Spinal cord (tissue), 10 donors: Measurements from ENCODE around the gene TTF1. TPM values are rescaled to one million over a fixed set of nuclear protein-coding genes. Genes with fewer than 3 reads are reported as not detected.

Experiments
- DNase-seq, 6 donors: peaks; one replicate each; pipeline versions ENCODE4 v3.0.0 to v3.0.0-alpha.2; 2013 to 2015; ENCODE audit warnings: low spot score in 6 of 6, low read depth in 4 of 6
- H3K27ac ChIP-seq: one replicate; pipeline ENCODE4 v1.5.1; 2013; ENCODE audit warnings: low read depth, low read length, control low read depth
- H3K27me3 ChIP-seq: one replicate; pipeline ENCODE4 v1.6.1; 2013; ENCODE audit warnings: low read length; ENCODE audit not compliant: control insufficient read depth, insufficient read depth
- H3K36me3 ChIP-seq: one replicate; pipeline ENCODE4 v1.6.1; 2013; ENCODE audit warnings: low read length; ENCODE audit not compliant: control insufficient read depth, insufficient read depth
- H3K4me1 ChIP-seq: one replicate; pipeline ENCODE4 v1.6.1; 2013; ENCODE audit warnings: low read length; ENCODE audit not compliant: control insufficient read depth, insufficient read depth
- H3K4me3 ChIP-seq: one replicate; pipeline ENCODE4 v1.5.1; 2013; ENCODE audit warnings: low read depth, low read length, control low read depth
- H3K9me3 ChIP-seq: one replicate; pipeline ENCODE4 v1.6.1; 2013; ENCODE audit warnings: low read length; ENCODE audit not compliant: control insufficient read depth, insufficient read depth
- WGBS: methylation state at CpG from one replicate; pipeline ENCODE4 v1.1.5; 2013; ENCODE audit warnings: missing lambda C conversion rate; ENCODE audit not compliant: insufficient coverage; 5-methylcytosine and 5-hydroxymethylcytosine counted together
- long read RNA-seq, 4 donors: transcript quantifications; one replicate each; lab custom pipeline, GENCODE V29; 2026
- polyA plus RNA-seq, 2 donors: library from polyadenylated mRNA; unstranded; fragments of 120-200 nt; gene quantifications; one replicate each; pipeline ENCODE4 v1.2.1, GENCODE V29; 2013; ENCODE audit not compliant: insufficient read length in 2 of 2
- total RNA-seq, 2 donors: library from RNA; depleted of rRNA in 1 of 2; stranded (reverse); fragments of 120-200 nt in 1 of 2; fragments of >200 nt in 1 of 2; gene quantifications; one replicate each; pipeline versions ENCODE4 v1.2.3 to v1.2.4, GENCODE V29; 2013 to 2014
- donor health status: healthy.

TTF1 gene
- total RNA-seq (10 to 100 TPM; 11.1 to 14.5 TPM), polyA plus RNA-seq (10 to 100 TPM; 12.3 to 13.0 TPM)
- long read RNA-seq, donor 1, partial matches to known transcripts = 0 of 2 reads
- long read RNA-seq, donor 1, other reads (novel, unspliced or antisense) = 0 of 2 reads
- long read RNA-seq, donor 2 = 0 reads
- long read RNA-seq, donor 3, partial matches to known transcripts = 0 of 1 reads
- long read RNA-seq, donor 3, other reads (novel, unspliced or antisense) = 0 of 1 reads
- long read RNA-seq, donor 4 = 0 reads

GRCh38 chr9:132406554-132407122, at the start of gene TTF1:
TTF1 (minus strand) TSS chr9:132406840; CDS start chr9:132402821, 4,019 bp downstream.
- no peak within 1 kb of the TSS for H3K27ac ChIP-seq
- peaks cover 30% of the 10 kb centered on the region for H3K4me1 ChIP-seq
- H3K27me3 ChIP-seq = peaks cover 26% of the 10 kb centered on the region
- H3K36me3 ChIP-seq = peaks cover 12% of the 10 kb centered on the region
- H3K9me3 ChIP-seq = no peaks in the 10 kb centered on the region
- H3K4me3 ChIP-seq = peak within 1 kb of the TSS; percentile 75
- peak; percentile 77 to 97 (median 86) for DNase-seq
- WGBS = 0% methylated on average over 7 of the region's 33 CpGs

GRCh38 chr9:132456241-132456640, 49.6 kb upstream of the TTF1 start:
- no peak for DNase-seq
- H3K4me3 ChIP-seq = no peak overlapping the region
- WGBS = 82% methylated on average over 6 of the region's 8 CpGs
- no peaks in the 10 kb centered on the region for H3K36me3 ChIP-seq
- no peak overlapping the region for H3K27ac ChIP-seq
- H3K27me3 ChIP-seq = no peaks in the 10 kb centered on the region
- peaks cover 12% of the 10 kb centered on the region for H3K4me1 ChIP-seq
- H3K9me3 ChIP-seq = no peaks in the 10 kb centered on the region

- Histone ChIP-seq H3K27ac (no peak overlapping the region), H3K4me3 (no peak overlapping the region), H3K9me3 (no peaks in the 10 kb centered on the region), H3K27me3 (no peaks in the 10 kb centered on the region), H3K36me3 (no peaks in the 10 kb centered on the region), H3K4me1 (no peaks in the 10 kb centered on the region)
- DNase-seq = no peak
- 81% methylated on average over 4 of the region's 10 CpGs for WGBS
Measured at GRCh38 chr9:132451276-132451675, 44.6 kb upstream of the TTF1 start.

GRCh38 chr9:132447902-132448301, 41.3 kb upstream of the TTF1 start:
- peaks cover 7% of the 10 kb centered on the region for H3K4me1 ChIP-seq
- no peak overlapping the region for H3K4me3 ChIP-seq
- H3K36me3 ChIP-seq = no peaks in the 10 kb centered on the region
- no peaks in the 10 kb centered on the region for H3K27me3 ChIP-seq
- no peak overlapping the region for H3K27ac ChIP-seq
- DNase-seq = peak in 1 of 6 donors; percentile 74
- no peaks in the 10 kb centered on the region for H3K9me3 ChIP-seq
- 60% methylated on average over 1 of the region's 4 CpGs for WGBS

DNA sequence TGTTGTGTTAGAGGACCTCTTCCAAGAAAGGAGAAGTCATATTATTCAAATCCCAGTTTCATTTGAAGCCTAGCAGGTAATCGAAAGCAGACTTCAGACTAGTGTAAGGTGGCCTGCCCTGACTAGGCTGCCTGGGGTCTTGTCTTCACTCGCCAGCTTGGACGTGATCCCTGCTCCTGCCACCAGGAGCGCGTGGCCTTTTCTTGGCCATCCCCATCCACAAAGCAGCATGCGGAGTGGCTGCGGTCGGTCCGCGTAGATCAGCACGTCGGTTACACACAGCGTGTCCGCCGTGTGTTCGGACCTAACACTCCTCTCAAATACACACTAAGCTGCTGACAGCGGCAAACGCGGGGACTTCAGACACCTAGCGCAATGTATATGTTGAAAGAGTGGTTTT, 40.7 kb upstream of the TTF1 start:
- Histone ChIP-seq H3K9me3 (no peaks in the 10 kb centered on the region), H3K4me3 (no peak overlapping the region), H3K27me3 (no peaks in the 10 kb centered on the region), H3K27ac (no peak overlapping the region), H3K36me3 (no peaks in the 10 kb centered on the region), H3K4me1 (peaks cover 7% of the 10 kb centered on the region)
- peak in 1 of 6 donors; percentile 25 for DNase-seq
- WGBS = 52% methylated on average over 10 of the region's 20 CpGs

DNA sequence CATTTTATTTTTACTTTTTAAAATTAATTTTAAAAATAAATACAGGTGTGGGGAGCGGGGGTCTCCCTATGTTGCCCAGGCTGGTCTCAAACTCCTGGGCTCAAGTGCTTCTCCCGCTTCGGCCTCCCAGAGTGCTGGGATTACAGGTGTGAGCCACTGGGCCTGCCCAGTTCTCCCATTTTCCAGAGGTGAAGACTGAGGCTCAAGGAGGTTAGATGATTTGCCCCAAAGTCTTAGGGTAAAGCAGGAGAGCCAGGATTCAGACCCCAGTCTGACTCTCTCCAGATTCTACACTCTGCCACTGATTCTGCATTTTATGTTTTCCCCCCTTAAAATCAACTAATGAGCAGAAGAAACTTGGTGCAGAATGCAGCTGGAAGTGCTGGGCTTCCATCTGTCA, 40.2 kb upstream of the TTF1 start:
- Histone ChIP-seq H3K36me3 (no peaks in the 10 kb centered on the region), H3K27ac (no peak overlapping the region), H3K4me1 (peaks cover 7% of the 10 kb centered on the region), H3K4me3 (no peak overlapping the region), H3K27me3 (no peaks in the 10 kb centered on the region), H3K9me3 (no peaks in the 10 kb centered on the region)
- WGBS = 90% methylated on average over 2 of the region's 3 CpGs
- DNase-seq = no peak

GRCh38 chr9:132443951-132444607, 37.4 kb upstream of the TTF1 start:
- Histone ChIP-seq H3K4me3 (no peak overlapping the region), H3K27ac (no peak overlapping the region), H3K4me1 (peaks cover 7% of the 10 kb centered on the region), H3K27me3 (no peaks in the 10 kb centered on the region), H3K9me3 (no peaks in the 10 kb centered on the region), H3K36me3 (no peaks in the 10 kb centered on the region)
- DNase-seq = peak in 2 of 6 donors; percentile 54 to 83
- WGBS = 73% methylated on average over 7 of the region's 10 CpGs

- WGBS = 36% methylated on average over 6 of the region's 10 CpGs
- Histone ChIP-seq H3K4me1 (peaks cover 7% of the 10 kb centered on the region), H3K36me3 (no peaks in the 10 kb centered on the region), H3K27ac (no peak overlapping the region), H3K27me3 (no peaks in the 10 kb centered on the region), H3K4me3 (no peak overlapping the region), H3K9me3 (no peaks in the 10 kb centered on the region)
- DNase-seq = peak in 1 of 6 donors; percentile 56
Measured at GRCh38 chr9:132441404-132441803, 34.8 kb upstream of the TTF1 start.

- Histone ChIP-seq H3K4me3 (no peak overlapping the region), H3K36me3 (no peaks in the 10 kb centered on the region), H3K27ac (no peak overlapping the region), H3K27me3 (no peaks in the 10 kb centered on the region), H3K9me3 (no peaks in the 10 kb centered on the region), H3K4me1 (peaks cover 7% of the 10 kb centered on the region)
- 80% methylated on average over 5 of the region's 6 CpGs for WGBS
- no peak for DNase-seq
Measured at GRCh38 chr9:132440735-132441134, 34.1 kb upstream of the TTF1 start.
